Heart left ventricle (tissue), 11 donors: ENCODE data around the gene DCAF5. TPM values are rescaled to one million over a fixed set of nuclear protein-coding genes. Genes with fewer than 3 reads are reported as not detected.

Experiments
- polyA plus RNA-seq, 2 donors: library from polyadenylated mRNA; stranded (reverse); fragments of 200-250 nt; gene quantifications; one replicate each; pipeline ENCODE4 v1.2.3, GENCODE V29; 2013
- total RNA-seq, 9 donors: library from RNA; depleted of rRNA in 2 of 9; stranded (reverse); fragments of >200 nt in 2 of 9; fragmentation: NEBNext Ultra II Directional in 3 of 9; extraction: Animal tissue kit (Norgen Biotek cat#: 25700) in 3 of 9; gene quantifications; one replicate each; pipeline versions ENCODE4 v1.1.0 to v1.2.4, GENCODE V29; 2016 to 2023
- donor health status: ischemic (EF 13 %, LVEDD 7.1; RV severe dilation, severe dysfunction).
- donor health status: healthy with polysubstance abuse.
- donor health status: DM: no; HTN: yes; CAD: no.
- donor health status: DM: no; HTN: no; CAD: no.
- donor health status: ischemic (EF 25% LVEDD 5.7; RV mildly dilated, moderate dysfunction).
- donor health status: healthy.
- donor health status: DM: yes; HTN: yes; CAD: no.
- donor health status: PGD.
- donor health status: nonischemic (EF 23%, LVEDD 6.1; RV moderate dilation, normal function).

DCAF5 gene
- total and polyA plus RNA-seq, 11 donors: 16.8 to 71.7 (median 58.8) TPM

Other genes with a start within 250 kb of the DCAF5 start
- gene ACTN1, start 173.8 kb downstream of the DCAF5 start, total RNA-seq: 100 to 1,000 TPM in 6 of 9 donors, 10 to 100 TPM in 3; 63.6 to 252 (median 110) TPM
- 10 to 100 TPM; 48.4 to 88.2 TPM for gene ACTN1, start 173.8 kb downstream of the DCAF5 start, polyA plus RNA-seq
- gene EXD2, start 38.4 kb upstream of the DCAF5 start, total RNA-seq: 10 to 100 TPM; 13.9 to 20.9 (median 16.1) TPM
- 10 to 100 TPM in 1 of 2 donors, 1 to 10 TPM in 1; 7.2 to 20.6 TPM for gene EXD2, start 38.4 kb upstream of the DCAF5 start, polyA plus RNA-seq
- 10 to 100 TPM; 42.5 to 81.6 (median 62.4) TPM for gene GALNT16, start 107.0 kb upstream of the DCAF5 start, total RNA-seq
- 10 to 100 TPM; 17.0 to 48.6 TPM for gene GALNT16, start 107.0 kb upstream of the DCAF5 start, polyA plus RNA-seq
- 100 to 1,000 TPM in 7 of 9 donors, 10 to 100 TPM in 2; 44.3 to 147 (median 128) TPM for gene ERH, start 245.2 kb upstream of the DCAF5 start, total RNA-seq
- gene ERH, start 245.2 kb upstream of the DCAF5 start, polyA plus RNA-seq: 100 to 1,000 TPM; 111 to 143 TPM
- 10 to 100 TPM; 16.9 to 37.5 (median 25.5) TPM for gene SLC39A9, start 245.6 kb upstream of the DCAF5 start, total RNA-seq
- gene SLC39A9, start 245.6 kb upstream of the DCAF5 start, polyA plus RNA-seq: 10 to 100 TPM in 1 of 2 donors, 1 to 10 TPM in 1; 7.2 to 26.9 TPM